NB4 (cell line): ENCODE results near the gene EFCAB9.

Source experiments
- DNase-seq: peaks from one replicate; pipeline ENCODE4 v3.0.0; 2010; ENCODE audit warnings: low read depth
- H3K4me3 ChIP-seq: one replicate; pipeline ENCODE4 v1.5.1; 2011; ENCODE audit warnings: mild to moderate bottlenecking, low read depth, low read length, moderate library complexity
- MYC ChIP-seq: IDR thresholded peaks from 2 replicates; pipeline ENCODE4 v1.6.1; 2011; ENCODE audit warnings: low read depth, low read length
- POLR2A ChIP-seq: IDR thresholded peaks from 2 replicates; pipeline ENCODE4 v1.6.1; 2011; ENCODE audit warnings: mild to moderate bottlenecking; ENCODE audit not compliant: insufficient read length; ENCODE audit errors: extremely low read depth
- TF ChIP-seq, protein P1 (sequence below): IDR thresholded peaks from 2 replicates; pipeline ENCODE4 v1.6.1; 2011; ENCODE audit warnings: low read depth, low read length
- TF ChIP-seq, protein P2 (sequence below): IDR thresholded peaks from one replicate; pipeline ENCODE4 v1.5.1; 2012; ENCODE audit warnings: low read depth, low read length

EFCAB9 gene

DNA sequence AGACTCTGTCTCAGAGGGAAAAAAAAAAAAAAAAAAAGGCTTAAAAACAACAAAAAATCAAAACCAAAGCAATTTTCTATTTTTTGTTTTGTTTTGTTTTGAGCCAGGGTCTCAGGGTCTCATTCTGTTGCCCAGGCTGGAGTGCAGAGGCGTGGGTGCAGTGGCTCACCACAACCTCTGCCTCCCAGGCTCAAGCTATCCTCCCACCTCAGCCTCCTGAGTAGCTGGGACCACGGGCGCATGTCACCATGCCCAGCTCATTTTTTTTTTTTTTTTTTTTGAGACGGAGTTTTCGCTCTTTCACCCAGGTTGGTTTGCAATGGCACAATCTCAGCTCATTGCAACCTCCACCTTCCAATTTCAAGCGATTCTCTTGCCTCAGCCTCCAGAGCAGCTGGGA lies 11.7 kb upstream of the EFCAB9 start:
- TF ChIP-seq POLR2A (no peak), MYC (no peak)
- TF ChIP-seq, protein P1, sequence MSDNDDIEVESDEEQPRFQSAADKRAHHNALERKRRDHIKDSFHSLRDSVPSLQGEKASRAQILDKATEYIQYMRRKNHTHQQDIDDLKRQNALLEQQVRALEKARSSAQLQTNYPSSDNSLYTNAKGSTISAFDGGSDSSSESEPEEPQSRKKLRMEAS: no peak
- TF ChIP-seq, protein P2, sequence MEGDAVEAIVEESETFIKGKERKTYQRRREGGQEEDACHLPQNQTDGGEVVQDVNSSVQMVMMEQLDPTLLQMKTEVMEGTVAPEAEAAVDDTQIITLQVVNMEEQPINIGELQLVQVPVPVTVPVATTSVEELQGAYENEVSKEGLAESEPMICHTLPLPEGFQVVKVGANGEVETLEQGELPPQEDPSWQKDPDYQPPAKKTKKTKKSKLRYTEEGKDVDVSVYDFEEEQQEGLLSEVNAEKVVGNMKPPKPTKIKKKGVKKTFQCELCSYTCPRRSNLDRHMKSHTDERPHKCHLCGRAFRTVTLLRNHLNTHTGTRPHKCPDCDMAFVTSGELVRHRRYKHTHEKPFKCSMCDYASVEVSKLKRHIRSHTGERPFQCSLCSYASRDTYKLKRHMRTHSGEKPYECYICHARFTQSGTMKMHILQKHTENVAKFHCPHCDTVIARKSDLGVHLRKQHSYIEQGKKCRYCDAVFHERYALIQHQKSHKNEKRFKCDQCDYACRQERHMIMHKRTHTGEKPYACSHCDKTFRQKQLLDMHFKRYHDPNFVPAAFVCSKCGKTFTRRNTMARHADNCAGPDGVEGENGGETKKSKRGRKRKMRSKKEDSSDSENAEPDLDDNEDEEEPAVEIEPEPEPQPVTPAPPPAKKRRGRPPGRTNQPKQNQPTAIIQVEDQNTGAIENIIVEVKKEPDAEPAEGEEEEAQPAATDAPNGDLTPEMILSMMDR: no peak
- peak; percentile 56 for DNase-seq
- H3K4me3 ChIP-seq: no peak overlapping the region

DNA sequence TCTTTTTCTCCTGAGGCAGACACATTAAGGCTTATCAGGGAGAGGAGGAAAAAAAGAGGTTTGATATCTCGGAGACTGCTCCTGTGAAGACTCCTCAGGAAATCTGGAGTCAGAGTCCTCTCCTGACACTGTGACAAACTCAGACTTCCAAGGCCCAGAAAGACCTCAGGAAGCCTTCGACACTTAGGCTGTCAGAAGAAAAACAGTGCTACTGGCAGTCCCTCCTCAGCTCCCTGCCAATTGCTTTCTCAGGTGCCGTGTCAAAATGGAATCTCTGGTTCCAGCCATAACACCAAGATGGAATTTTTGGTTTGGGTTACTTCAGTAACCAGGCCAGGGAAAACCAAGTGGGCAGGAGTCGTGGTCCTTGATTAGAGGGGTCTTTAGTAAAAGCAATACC lies 10.1 kb upstream of the EFCAB9 start:
- TF ChIP-seq MYC: no peak
- TF ChIP-seq, protein P1: no peak
- TF ChIP-seq, protein P2: no peak
- no peak for TF ChIP-seq POLR2A
- DNase-seq: no peak
- peak overlapping the region; percentile 97 for H3K4me3 ChIP-seq

DNA sequence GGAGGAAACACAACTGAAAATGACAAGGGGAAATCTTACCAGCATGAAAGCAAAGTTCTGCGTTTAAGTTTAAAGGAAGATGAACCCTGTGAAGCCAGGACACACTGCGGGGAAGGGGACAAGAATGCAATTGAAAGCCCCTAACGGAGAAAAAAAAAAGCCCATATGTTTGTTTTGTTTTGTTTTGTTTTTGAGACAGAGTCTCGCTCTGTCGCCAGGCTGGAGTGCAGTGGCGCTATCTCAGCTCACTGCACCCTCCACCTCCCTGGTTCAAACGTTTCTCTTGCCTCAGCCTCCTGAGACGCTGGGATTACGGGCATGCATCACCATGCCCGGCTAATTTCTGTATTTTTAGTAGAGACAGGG lies 8.9 kb upstream of the EFCAB9 start:
- peak overlapping the region; percentile 97 for H3K4me3 ChIP-seq
- TF ChIP-seq MYC (no peak), POLR2A (no peak)
- TF ChIP-seq, protein P1: no peak
- TF ChIP-seq, protein P2: no peak
- no peak for DNase-seq

DNA sequence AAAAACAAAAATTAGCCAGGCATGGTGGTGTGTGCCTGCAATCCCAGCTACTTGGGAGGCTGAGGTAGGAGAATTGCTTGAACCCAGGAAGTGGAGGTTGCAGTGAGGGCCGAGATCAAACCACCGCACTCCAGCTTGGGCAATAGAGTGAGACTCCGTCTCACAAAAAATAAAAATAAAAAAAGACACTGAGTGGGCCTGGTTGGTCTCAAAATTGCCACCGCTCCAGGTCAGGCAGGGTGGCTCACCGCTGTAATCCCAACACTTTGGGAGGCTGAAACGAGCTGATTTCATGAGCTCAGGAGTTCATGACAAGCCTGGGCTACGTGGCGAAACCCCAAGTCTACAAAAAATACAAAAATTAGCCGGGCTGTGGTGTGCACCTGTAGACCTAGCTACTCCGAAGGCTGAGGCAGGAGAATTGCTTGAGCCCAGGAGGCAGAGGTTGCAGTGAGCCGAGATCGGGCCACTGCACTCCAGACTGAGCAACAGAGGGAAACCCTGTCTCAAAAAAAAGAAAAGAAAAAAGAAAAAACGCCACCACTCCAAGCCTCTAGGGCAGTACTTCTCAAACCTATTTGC lies 7.8 kb upstream of the EFCAB9 start:
- TF ChIP-seq, protein P2: no peak
- TF ChIP-seq POLR2A (no peak), MYC (no peak)
- TF ChIP-seq, protein P1: no peak
- peak overlapping the region; percentile 97 for H3K4me3 ChIP-seq

DNA sequence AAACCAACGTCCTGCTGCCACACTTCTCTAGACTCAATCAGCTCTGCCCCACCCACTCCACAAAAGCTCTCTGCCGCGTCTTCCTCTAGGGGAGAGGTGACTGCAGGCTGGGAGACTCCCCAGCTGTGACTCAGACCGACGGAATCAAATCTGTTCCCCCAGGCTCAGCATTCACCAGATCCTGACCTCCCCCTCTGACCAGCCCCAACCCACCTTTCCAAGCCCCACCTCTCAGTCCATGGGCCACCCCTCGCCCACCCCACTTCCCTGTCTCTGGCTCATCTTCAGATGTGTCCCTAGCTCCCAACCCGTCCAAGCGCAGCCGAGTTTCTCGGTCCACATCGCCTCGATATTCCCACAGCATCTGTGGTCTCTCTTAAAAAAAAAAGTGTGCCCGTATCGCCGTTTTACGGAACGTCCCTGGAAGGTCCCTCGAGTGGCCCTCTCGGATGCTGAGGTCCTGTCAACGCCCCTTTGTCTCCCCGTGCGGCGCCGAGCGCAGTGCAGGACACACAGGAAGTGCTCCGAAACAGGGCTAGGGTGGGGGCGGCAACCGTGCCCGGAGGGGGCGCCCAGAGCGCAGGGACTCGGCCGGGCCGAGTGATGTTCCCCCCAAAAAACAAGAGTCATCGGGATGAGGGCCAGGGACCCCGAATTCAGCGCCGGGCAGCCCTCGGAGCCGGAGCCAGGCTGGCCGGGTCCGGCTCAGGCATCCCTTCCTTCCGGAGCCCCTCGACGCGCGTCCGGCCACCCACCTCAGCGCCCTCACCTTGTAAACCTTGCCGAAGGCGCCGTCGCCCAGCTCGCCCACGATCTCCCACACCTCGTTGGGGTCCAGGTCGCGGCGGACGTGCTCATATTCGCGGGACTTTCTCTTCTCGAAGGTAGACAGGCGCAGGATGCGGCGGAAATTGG lies 6.6 kb upstream of the EFCAB9 start:
- peak; percentile 84 for DNase-seq
- TF ChIP-seq MYC (no peak; the same call in 1 of the 2 replicates), POLR2A (no peak)
- TF ChIP-seq, protein P2: no peak
- TF ChIP-seq, protein P1: peak; percentile 31; the same call in 1 of the 2 replicates
- H3K4me3 ChIP-seq: peak overlapping the region; percentile 97

More for the DNA sequence above, 7.8 kb upstream of the EFCAB9 start:
- no peak for DNase-seq
